AG10803 (cell line): ENCODE measurements around the gene OSBPL2.

Experiments used
- DNase-seq: peaks from one replicate; pipeline ENCODE4 v3.0.0; 2010; ENCODE audit warnings: low read depth
- H3K4me3 ChIP-seq: 2 replicates; pipeline ENCODE4 v1.5.1; 2011; ENCODE audit warnings: mild to moderate bottlenecking, low read length, control low read depth
- TF ChIP-seq, protein P1 (sequence below): conservative IDR thresholded peaks from 2 replicates; pipeline ENCODE4 v1.5.1; 2011; ENCODE audit warnings: mild to moderate bottlenecking, low read length, control low read depth, inconsistent platforms

Gene OSBPL2

DNA sequence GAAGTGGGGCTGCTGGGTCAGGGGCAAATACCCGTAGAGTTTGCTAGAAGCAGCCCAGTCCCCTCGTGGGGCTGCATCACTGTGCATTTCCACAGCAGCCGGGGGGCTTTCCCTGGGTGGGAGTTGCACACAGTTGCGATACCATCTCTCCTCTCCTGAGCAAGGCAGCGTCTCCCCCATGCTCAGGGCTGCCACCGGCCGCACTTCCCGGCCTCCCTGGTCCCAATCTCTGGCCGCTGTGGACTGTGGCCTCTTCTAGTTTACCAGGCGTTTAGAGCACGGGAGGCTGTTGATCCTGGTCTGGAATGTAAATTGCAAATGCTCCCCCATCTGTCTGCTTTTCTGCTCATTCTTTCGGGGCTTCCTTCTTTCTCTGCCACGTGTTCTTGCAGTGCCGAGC, 31.1 kb downstream of the OSBPL2 start:
- DNase-seq = no peak
- TF ChIP-seq, protein P1, sequence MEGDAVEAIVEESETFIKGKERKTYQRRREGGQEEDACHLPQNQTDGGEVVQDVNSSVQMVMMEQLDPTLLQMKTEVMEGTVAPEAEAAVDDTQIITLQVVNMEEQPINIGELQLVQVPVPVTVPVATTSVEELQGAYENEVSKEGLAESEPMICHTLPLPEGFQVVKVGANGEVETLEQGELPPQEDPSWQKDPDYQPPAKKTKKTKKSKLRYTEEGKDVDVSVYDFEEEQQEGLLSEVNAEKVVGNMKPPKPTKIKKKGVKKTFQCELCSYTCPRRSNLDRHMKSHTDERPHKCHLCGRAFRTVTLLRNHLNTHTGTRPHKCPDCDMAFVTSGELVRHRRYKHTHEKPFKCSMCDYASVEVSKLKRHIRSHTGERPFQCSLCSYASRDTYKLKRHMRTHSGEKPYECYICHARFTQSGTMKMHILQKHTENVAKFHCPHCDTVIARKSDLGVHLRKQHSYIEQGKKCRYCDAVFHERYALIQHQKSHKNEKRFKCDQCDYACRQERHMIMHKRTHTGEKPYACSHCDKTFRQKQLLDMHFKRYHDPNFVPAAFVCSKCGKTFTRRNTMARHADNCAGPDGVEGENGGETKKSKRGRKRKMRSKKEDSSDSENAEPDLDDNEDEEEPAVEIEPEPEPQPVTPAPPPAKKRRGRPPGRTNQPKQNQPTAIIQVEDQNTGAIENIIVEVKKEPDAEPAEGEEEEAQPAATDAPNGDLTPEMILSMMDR = no peak
- H3K4me3 ChIP-seq = no peak overlapping the region

DNA sequence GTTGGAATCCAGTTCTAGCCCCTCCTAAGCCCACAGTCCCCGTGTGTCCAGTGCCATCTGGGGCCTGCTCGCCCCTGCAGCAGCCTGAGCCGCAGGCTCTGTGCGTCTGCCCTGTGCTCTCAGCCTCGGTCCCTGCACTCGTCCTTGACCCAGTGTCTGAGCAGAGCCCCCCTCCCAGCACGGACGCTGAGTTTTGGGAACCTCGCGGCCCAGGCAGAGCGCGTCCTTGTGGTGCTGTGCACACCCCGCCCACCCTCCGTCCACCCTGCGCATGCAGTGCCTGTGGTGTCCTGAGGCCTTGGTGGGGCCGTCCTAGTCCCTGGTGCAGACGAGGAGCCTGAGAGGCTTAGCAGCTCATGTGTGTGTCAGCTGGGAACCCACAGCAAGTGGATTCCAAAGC, 31.6 kb downstream of the OSBPL2 start:
- no peak overlapping the region for H3K4me3 ChIP-seq
- TF ChIP-seq, protein P1 = no peak
- no peak for DNase-seq

GRCh38 chr20:62272200-62272599, 33.9 kb downstream of the OSBPL2 start:
- DNase-seq = no peak
- TF ChIP-seq, protein P1 = no peak
- H3K4me3 ChIP-seq = no peak overlapping the region

GRCh38 chr20:62273416-62273815, 35.1 kb downstream of the OSBPL2 start:
- DNase-seq = no peak
- no peak overlapping the region for H3K4me3 ChIP-seq
- TF ChIP-seq, protein P1 = no peak

- TF ChIP-seq, protein P1 = no peak
- H3K4me3 ChIP-seq = no peak overlapping the region
- DNase-seq = no peak
Observed at GRCh38 chr20:62274332-62274950, 36.1 kb downstream of the OSBPL2 start.

GRCh38 chr20:62275219-62275618, 36.9 kb downstream of the OSBPL2 start:
- TF ChIP-seq, protein P1 = no peak
- no peak overlapping the region for H3K4me3 ChIP-seq

GRCh38 chr20:62276439-62276838, 38.1 kb downstream of the OSBPL2 start:
- no peak overlapping the region for H3K4me3 ChIP-seq
- DNase-seq = no peak
- TF ChIP-seq, protein P1 = no peak

More at GRCh38 chr20:62275219-62275618, 36.9 kb downstream of the OSBPL2 start:
- no peak for DNase-seq
